Loucy (cell line): ENCODE measurements around the gene STARD13.

ENCODE experiments used
- EZH2phosphoT487 ChIP-seq: fragments of 200-600 bp; IDR thresholded peaks from 2 replicates; pipeline ENCODE4 v1.6.1; 2018; ENCODE audit warnings: antibody characterized with exemption, mild to moderate bottlenecking, moderate library complexity, borderline replicate concordance
- TF ChIP-seq, protein P1 (sequence below): fragments of 200-600 bp; sonication (generic); conservative IDR thresholded peaks from 2 replicates; pipeline ENCODE4 v1.5.1; 2014; ENCODE audit warnings: mild to moderate bottlenecking, antibody characterized with exemption, low read length

DNA sequence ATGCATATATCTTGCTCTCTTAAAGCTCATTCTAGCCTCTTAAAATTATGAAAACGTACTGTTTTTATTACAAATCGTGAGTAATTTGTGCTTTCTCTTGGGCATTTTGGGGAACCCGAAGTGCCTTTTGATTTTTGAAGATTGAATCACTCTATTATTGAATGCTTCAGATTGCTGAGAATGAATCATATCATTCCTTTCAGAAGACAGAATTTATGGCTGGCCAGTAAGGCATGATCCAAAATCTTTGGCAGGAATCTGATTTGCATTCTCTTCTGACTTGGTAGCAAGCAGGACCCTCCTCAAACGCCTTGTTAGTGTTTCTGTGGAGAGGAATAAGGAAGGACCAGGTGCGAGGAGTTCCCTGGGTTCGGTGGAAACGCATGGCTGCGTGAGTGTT, 49.5 kb downstream of the STARD13 start:
- TF ChIP-seq, protein P1, sequence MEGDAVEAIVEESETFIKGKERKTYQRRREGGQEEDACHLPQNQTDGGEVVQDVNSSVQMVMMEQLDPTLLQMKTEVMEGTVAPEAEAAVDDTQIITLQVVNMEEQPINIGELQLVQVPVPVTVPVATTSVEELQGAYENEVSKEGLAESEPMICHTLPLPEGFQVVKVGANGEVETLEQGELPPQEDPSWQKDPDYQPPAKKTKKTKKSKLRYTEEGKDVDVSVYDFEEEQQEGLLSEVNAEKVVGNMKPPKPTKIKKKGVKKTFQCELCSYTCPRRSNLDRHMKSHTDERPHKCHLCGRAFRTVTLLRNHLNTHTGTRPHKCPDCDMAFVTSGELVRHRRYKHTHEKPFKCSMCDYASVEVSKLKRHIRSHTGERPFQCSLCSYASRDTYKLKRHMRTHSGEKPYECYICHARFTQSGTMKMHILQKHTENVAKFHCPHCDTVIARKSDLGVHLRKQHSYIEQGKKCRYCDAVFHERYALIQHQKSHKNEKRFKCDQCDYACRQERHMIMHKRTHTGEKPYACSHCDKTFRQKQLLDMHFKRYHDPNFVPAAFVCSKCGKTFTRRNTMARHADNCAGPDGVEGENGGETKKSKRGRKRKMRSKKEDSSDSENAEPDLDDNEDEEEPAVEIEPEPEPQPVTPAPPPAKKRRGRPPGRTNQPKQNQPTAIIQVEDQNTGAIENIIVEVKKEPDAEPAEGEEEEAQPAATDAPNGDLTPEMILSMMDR, result no peak
- no peak for TF ChIP-seq EZH2phosphoT487
